Tibial artery (tissue), 4 donors: ENCODE results near the gene IKZF3.
"Not testable (repeated sequence)": the region's sequence is repeated elsewhere in the genome, so short reads cannot be mapped to it uniquely, and the experiment has no call there.

ENCODE experiments used
- DNase-seq, 2 donors: peaks; one replicate each; pipeline ENCODE4 v3.0.0-alpha.2; 2019
- H3K27ac ChIP-seq, 2 donors: fragments of 200-600 bp; sonication (generic) in 1 of 2; 1 replicate in 1 of 2; 2 replicates in 1 of 2; pipeline ENCODE4 v1.5.1; 2018 to 2019; ENCODE audit warnings: mild to moderate bottlenecking in 1 of 2
- H3K27me3 ChIP-seq, 2 donors: fragments of 200-600 bp; sonication (generic) in 1 of 2; one replicate each; pipeline versions ENCODE4 v1.5.1 to v1.6.0; 2016 to 2019
- H3K36me3 ChIP-seq, 3 donors: fragments of 200-600 bp; sonication (generic) in 2 of 3; one replicate each; pipeline ENCODE4 v1.5.1; 2016 to 2019; ENCODE audit warnings: mild to moderate bottlenecking in 2 of 3
- H3K4me1 ChIP-seq, 4 donors: fragments of 200-600 bp; sonication (generic) in 2 of 4; 1 replicate in 3 of 4; 2 replicates in 1 of 4; pipeline ENCODE4 v1.5.1; 2016 to 2019
- H3K4me3 ChIP-seq, 2 donors: fragments of 200-600 bp; sonication (generic) in 1 of 2; 1 replicate in 1 of 2; 2 replicates in 1 of 2; pipeline ENCODE4 v1.5.1; 2018 to 2019; ENCODE audit warnings: mild to moderate bottlenecking in 2 of 2
- H3K9me3 ChIP-seq, 3 donors: fragments of 200-600 bp; sonication (generic) in 1 of 3; one replicate each; pipeline ENCODE4 v1.5.1; 2016 to 2019
- intact Hi-C: fragments of 100-400 bp; cut with DNase I; formaldehyde crosslinking; loops from one replicate; pipeline ENCODE4 v1.15.0; 2023; ENCODE audit warnings: low total_unique reads
- TF ChIP-seq, protein P1 (sequence below), 2 experiments: fragments of 200-600 bp in 1 of 2; fragments of 450-650 bp in 1 of 2; IDR thresholded peaks; one replicate each; pipeline ENCODE4 v1.5.1; 2017 to 2019; ENCODE audit warnings: antibody characterized with exemption in 2 of 2, mild to moderate bottlenecking in 1 of 2, moderate library complexity in 1 of 2

IKZF3 gene

GRCh38 chr17:39866013-39866730, 2.1 kb upstream of the IKZF3 start:
- intact Hi-C loops, result no loop called here
- Histone ChIP-seq H3K4me1 (peaks cover 0 to 6% (median 3%) of the 10 kb centered on the region in 4 donors), H3K4me3 (no peak overlapping the region), H3K9me3 (peaks cover 0 to 10% (median 7%) of the 10 kb centered on the region in 3 donors), H3K27ac (no peak overlapping the region), H3K36me3 (no peaks in the 10 kb centered on the region), H3K27me3 (peaks cover 6 to 72% of the 10 kb centered on the region in 2 donors)
- DNase-seq, result no peak
- TF ChIP-seq, protein P1, sequence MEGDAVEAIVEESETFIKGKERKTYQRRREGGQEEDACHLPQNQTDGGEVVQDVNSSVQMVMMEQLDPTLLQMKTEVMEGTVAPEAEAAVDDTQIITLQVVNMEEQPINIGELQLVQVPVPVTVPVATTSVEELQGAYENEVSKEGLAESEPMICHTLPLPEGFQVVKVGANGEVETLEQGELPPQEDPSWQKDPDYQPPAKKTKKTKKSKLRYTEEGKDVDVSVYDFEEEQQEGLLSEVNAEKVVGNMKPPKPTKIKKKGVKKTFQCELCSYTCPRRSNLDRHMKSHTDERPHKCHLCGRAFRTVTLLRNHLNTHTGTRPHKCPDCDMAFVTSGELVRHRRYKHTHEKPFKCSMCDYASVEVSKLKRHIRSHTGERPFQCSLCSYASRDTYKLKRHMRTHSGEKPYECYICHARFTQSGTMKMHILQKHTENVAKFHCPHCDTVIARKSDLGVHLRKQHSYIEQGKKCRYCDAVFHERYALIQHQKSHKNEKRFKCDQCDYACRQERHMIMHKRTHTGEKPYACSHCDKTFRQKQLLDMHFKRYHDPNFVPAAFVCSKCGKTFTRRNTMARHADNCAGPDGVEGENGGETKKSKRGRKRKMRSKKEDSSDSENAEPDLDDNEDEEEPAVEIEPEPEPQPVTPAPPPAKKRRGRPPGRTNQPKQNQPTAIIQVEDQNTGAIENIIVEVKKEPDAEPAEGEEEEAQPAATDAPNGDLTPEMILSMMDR (IDR thresholded peaks at IDR 0.05), result no peak

GRCh38 chr17:39863244-39863917, 731 bp downstream of the IKZF3 start:
- DNase-seq, result no peak
- no peak overlapping the region for H3K4me3 ChIP-seq
- TF ChIP-seq, protein P1 (IDR thresholded peaks at IDR 0.05), result no peak
- peaks cover 6 to 81% of the 10 kb centered on the region in 2 donors for H3K27me3 ChIP-seq
- no peak overlapping the region for H3K27ac ChIP-seq
- H3K36me3 ChIP-seq, result no peaks in the 10 kb centered on the region
- peaks cover 0 to 6% (median 3%) of the 10 kb centered on the region in 4 donors for H3K4me1 ChIP-seq
- intact Hi-C loops, result no loop called here
- H3K9me3 ChIP-seq, result peaks cover 0 to 10% (median 6%) of the 10 kb centered on the region in 3 donors

GRCh38 chr17:39861235-39861634, 2.9 kb downstream of the IKZF3 start:
- Histone ChIP-seq H3K27me3 (peaks cover 6 to 71% of the 10 kb centered on the region in 2 donors), H3K4me1 (peaks cover 0 to 6% (median 3%) of the 10 kb centered on the region in 4 donors), H3K27ac (no peak overlapping the region), H3K4me3 (no peak overlapping the region), H3K36me3 (no peaks in the 10 kb centered on the region), H3K9me3 (no peaks in the 10 kb centered on the region)
- DNase-seq, result no peak
- intact Hi-C loops, result no loop called here
- TF ChIP-seq, protein P1 (IDR thresholded peaks at IDR 0.05), result no peak

DNA sequence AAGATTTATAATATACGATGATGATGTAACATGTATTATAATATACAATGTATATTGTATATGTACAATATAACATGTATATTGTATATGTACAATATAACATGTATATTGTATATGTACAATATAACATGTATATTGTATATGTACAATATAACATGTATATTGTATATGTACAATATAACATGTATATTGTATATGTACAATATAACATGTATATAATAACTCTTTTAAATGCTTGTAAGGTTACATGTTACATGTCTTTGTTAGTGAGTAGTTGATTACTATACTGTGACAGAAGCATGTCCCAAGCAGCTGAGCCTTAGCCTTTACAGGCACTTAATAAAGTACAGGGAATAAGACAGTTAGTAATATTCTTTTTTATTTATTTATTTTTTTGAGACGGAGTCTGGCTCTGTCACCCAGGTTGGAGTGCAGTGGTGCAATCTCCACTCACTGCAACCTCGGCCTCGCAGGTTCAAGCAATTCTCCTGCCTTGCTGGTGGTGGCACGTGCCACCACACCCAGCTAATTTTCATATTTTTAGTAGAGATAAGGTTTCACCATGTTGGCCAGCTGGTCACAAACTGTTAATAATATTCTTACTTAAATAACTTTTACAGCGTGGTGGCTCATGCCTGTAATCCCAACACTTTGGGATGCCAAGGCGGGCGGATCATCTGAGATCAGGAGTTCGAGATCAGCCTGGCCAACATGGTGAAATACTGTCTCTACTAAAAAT, 8.0 kb downstream of the IKZF3 start:
- DNase-seq, H3K27ac ChIP-seq, H3K9me3 ChIP-seq, intact Hi-C loops, H3K4me1 ChIP-seq, H3K36me3 ChIP-seq, H3K4me3 ChIP-seq: not testable (repeated sequence)
- peaks cover 0 to 37% of the 10 kb centered on the region in 2 donors for H3K27me3 ChIP-seq

GRCh38 chr17:39854909-39855308, 9.2 kb downstream of the IKZF3 start:
- Histone ChIP-seq H3K4me3 (no peak overlapping the region), H3K27me3 (peaks cover 0 to 31% of the 10 kb centered on the region in 2 donors), H3K27ac (no peak overlapping the region), H3K9me3 (no peaks in the 10 kb centered on the region), H3K36me3 (no peaks in the 10 kb centered on the region), H3K4me1 (no peaks in the 10 kb centered on the region)
- TF ChIP-seq, protein P1 (IDR thresholded peaks at IDR 0.05), result no peak
- no peak for DNase-seq
- intact Hi-C loops, result no loop called here

GRCh38 chr17:39852239-39852638, 11.9 kb downstream of the IKZF3 start:
- intact Hi-C loops, result no loop called here
- DNase-seq, result no peak
- H3K9me3 ChIP-seq, result no peaks in the 10 kb centered on the region
- TF ChIP-seq, protein P1 (IDR thresholded peaks at IDR 0.05), result no peak
- H3K4me1 ChIP-seq, result no peaks in the 10 kb centered on the region
- H3K36me3 ChIP-seq, result no peaks in the 10 kb centered on the region
- H3K4me3 ChIP-seq, result no peak overlapping the region
- peaks cover 0 to 32% of the 10 kb centered on the region in 2 donors for H3K27me3 ChIP-seq
- H3K27ac ChIP-seq, result no peak overlapping the region

DNA sequence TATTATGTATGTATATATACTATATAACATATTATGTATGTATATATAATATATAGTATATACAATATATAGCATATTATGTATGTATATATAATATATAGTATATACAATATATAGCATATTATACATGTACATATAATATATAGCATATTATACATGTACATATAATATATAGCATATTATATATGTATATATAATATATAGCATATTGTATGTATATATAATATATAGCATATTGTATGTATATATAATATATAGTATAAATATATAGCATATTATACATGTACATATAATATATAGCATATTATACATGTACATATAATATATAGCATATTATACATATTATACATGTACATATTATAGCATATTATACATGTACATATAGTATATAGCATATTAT, 13.9 kb downstream of the IKZF3 start:
- DNase-seq, intact Hi-C loops, H3K4me3 ChIP-seq, H3K36me3 ChIP-seq, H3K9me3 ChIP-seq, H3K27ac ChIP-seq, H3K4me1 ChIP-seq: not testable (repeated sequence)
- peaks cover 0 to 31% of the 10 kb centered on the region in 2 donors for H3K27me3 ChIP-seq
